IMR-90 (cell line): Measurements from ENCODE around the gene IGF1.

Experiments
- BHLHE40 ChIP-seq: fragments of 150-350 bp; IDR thresholded peaks from 2 replicates; pipeline ENCODE4 v1.6.1; 2016; ENCODE audit warnings: mild to moderate bottlenecking, low read depth, low read length
- CEBPB ChIP-seq: IDR thresholded peaks from 2 replicates; pipeline ENCODE4 v1.6.1; 2012; ENCODE audit warnings: low read depth, low read length, improper control_type of control experiment
- CHD1 ChIP-seq: IDR thresholded peaks from 2 replicates; pipeline ENCODE4 v1.6.1; 2012; ENCODE audit warnings: low read depth, low read length, improper control_type of control experiment
- MAFK ChIP-seq: IDR thresholded peaks from 2 replicates; pipeline ENCODE4 v1.6.1; 2012; ENCODE audit warnings: low read depth, low read length, improper control_type of control experiment
- MAZ ChIP-seq: IDR thresholded peaks from 2 replicates; pipeline ENCODE4 v1.6.1; 2012; ENCODE audit warnings: low read depth, mild to moderate bottlenecking, low read length, improper control_type of control experiment, moderate library complexity, borderline replicate concordance
- MXI1 ChIP-seq: IDR thresholded peaks from 2 replicates; pipeline ENCODE4 v1.6.1; 2012; ENCODE audit warnings: low read depth, mild to moderate bottlenecking, low read length, moderate library complexity, borderline replicate concordance
- NFE2L2 ChIP-seq: fragments of 150-350 bp; IDR thresholded peaks from 2 replicates; pipeline ENCODE4 v1.6.1; 2016; ENCODE audit warnings: low read depth, mild to moderate bottlenecking, low read length
- POLR2A ChIP-seq: IDR thresholded peaks from 2 replicates; pipeline ENCODE4 v1.6.1; 2012; ENCODE audit warnings: mild to moderate bottlenecking, low read depth, low read length
- RAD21 ChIP-seq: IDR thresholded peaks from 2 replicates; pipeline ENCODE4 v1.6.1; 2012; ENCODE audit warnings: low read length, improper control_type of control experiment
- RCOR1 ChIP-seq: IDR thresholded peaks from 2 replicates; pipeline ENCODE4 v1.6.1; 2012; ENCODE audit warnings: mild to moderate bottlenecking, low read length, improper control_type of control experiment; ENCODE audit not compliant: insufficient replicate concordance
- RFX5 ChIP-seq: IDR thresholded peaks from 2 replicates; pipeline ENCODE4 v1.8.0; 2012; ENCODE audit warnings: low read depth, mild to moderate bottlenecking, low read length, moderate library complexity
- TF ChIP-seq, protein P1 (sequence below): conservative IDR thresholded peaks from 2 replicates; pipeline ENCODE4 v1.5.1; 2012; ENCODE audit warnings: mild to moderate bottlenecking, low read depth, low read length, improper control_type of control experiment
- TF ChIP-seq, protein P2 (sequence below): fragments of 150-350 bp; IDR thresholded peaks from 2 replicates; pipeline ENCODE4 v1.6.1; 2017; ENCODE audit warnings: mild to moderate bottlenecking, antibody characterized with exemption, low read length, low read depth

DNA sequence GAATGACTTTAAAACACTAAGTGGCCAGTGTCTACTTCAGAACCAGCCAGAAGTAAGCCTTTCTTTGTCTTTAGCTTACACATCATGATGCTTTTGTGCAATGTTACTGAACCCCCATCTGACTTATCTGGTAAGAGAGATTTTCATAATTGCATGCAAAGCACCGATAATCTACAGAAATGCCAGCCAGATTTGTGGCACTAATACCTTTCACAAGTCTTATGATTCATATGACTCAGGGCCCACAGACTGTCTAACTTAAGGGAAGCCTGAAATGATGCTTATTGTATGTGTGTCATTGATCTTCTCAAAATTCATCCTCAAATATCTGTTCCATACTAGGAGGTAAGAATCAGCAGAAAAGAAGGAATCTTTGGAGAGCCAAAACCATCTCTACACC lies 18.0 kb downstream of the IGF1 start:
- TF ChIP-seq, protein P1, sequence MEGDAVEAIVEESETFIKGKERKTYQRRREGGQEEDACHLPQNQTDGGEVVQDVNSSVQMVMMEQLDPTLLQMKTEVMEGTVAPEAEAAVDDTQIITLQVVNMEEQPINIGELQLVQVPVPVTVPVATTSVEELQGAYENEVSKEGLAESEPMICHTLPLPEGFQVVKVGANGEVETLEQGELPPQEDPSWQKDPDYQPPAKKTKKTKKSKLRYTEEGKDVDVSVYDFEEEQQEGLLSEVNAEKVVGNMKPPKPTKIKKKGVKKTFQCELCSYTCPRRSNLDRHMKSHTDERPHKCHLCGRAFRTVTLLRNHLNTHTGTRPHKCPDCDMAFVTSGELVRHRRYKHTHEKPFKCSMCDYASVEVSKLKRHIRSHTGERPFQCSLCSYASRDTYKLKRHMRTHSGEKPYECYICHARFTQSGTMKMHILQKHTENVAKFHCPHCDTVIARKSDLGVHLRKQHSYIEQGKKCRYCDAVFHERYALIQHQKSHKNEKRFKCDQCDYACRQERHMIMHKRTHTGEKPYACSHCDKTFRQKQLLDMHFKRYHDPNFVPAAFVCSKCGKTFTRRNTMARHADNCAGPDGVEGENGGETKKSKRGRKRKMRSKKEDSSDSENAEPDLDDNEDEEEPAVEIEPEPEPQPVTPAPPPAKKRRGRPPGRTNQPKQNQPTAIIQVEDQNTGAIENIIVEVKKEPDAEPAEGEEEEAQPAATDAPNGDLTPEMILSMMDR: no peak
- TF ChIP-seq POLR2A: no peak
- TF ChIP-seq RCOR1: no peak
- TF ChIP-seq, protein P2, sequence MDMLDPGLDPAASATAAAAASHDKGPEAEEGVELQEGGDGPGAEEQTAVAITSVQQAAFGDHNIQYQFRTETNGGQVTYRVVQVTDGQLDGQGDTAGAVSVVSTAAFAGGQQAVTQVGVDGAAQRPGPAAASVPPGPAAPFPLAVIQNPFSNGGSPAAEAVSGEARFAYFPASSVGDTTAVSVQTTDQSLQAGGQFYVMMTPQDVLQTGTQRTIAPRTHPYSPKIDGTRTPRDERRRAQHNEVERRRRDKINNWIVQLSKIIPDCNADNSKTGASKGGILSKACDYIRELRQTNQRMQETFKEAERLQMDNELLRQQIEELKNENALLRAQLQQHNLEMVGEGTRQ: no peak
- no peak for TF ChIP-seq RAD21
- no peak for TF ChIP-seq RFX5
- no peak for TF ChIP-seq CEBPB
- TF ChIP-seq MAFK: no peak
- TF ChIP-seq MAZ: no peak
- no peak for TF ChIP-seq BHLHE40
- no peak for TF ChIP-seq CHD1
- TF ChIP-seq NFE2L2: no peak
- TF ChIP-seq MXI1: no peak
